Endothelial cell (in vitro differentiated cells): ENCODE measurements around the gene KCTD2. TPM values are rescaled to one million over a fixed set of nuclear protein-coding genes. Genes with fewer than 3 reads are reported as not detected.
A peak's percentile ranks its signal among the peaks of the same experiment; 100 is the strongest.

Source experiments
- DNase-seq: peaks from one replicate; pipeline ENCODE4 v3.0.0; 2021; ENCODE audit warnings: low spot score
- H3K27ac Mint-ChIP-seq: one replicate; pipeline ENCODE4 v1.8.0; 2021; ENCODE audit warnings: mixed read lengths, inconsistent platforms; ENCODE audit not compliant: unreplicated experiment
- H3K27me3 Mint-ChIP-seq: one replicate; pipeline ENCODE4 v1.8.0; 2021; ENCODE audit warnings: mild to moderate bottlenecking, moderate library complexity, mixed read lengths, inconsistent platforms; ENCODE audit not compliant: unreplicated experiment
- H3K36me3 Mint-ChIP-seq: one replicate; pipeline ENCODE4 v1.8.0; 2021; ENCODE audit warnings: mild to moderate bottlenecking, low read depth, mixed read lengths, inconsistent platforms; ENCODE audit not compliant: unreplicated experiment
- H3K4me1 Mint-ChIP-seq: one replicate; pipeline ENCODE4 v1.8.0; 2021; ENCODE audit warnings: mild to moderate bottlenecking, mixed read lengths, inconsistent platforms; ENCODE audit not compliant: unreplicated experiment
- H3K4me3 Mint-ChIP-seq: one replicate; pipeline ENCODE4 v1.8.0; 2021; ENCODE audit warnings: mild to moderate bottlenecking, mixed read lengths, inconsistent platforms; ENCODE audit not compliant: unreplicated experiment
- H3K9me3 Mint-ChIP-seq: one replicate; pipeline ENCODE4 v1.8.0; 2021; ENCODE audit warnings: mixed read lengths, inconsistent platforms; ENCODE audit not compliant: unreplicated experiment
- CTCF ChIP-seq: fragments of 200-600 bp; sonication (generic); IDR thresholded peaks from one replicate; pipeline ENCODE4 v1.5.0; 2021; ENCODE audit warnings: antibody characterized with exemption; ENCODE audit not compliant: unreplicated experiment
- total RNA-seq: library from RNA; stranded (reverse); fragmentation: NEBNext Ultra II Directional; extraction: Animal tissue kit (Norgen Biotek cat#: 25700); gene quantifications from one replicate; pipeline ENCODE4 v1.2.1, GENCODE V29; 2021; ENCODE audit not compliant: unreplicated experiment

The KCTD2 gene
- total RNA-seq, 1 donor from 2014 or later: 33.5 TPM

GRCh38 chr17:75094871-75095399, 47.9 kb downstream of the KCTD2 start:
- Mint-ChIP-seq H3K4me1 (peaks cover 48% of the 10 kb centered on the region), H3K27me3 (peaks cover 22% of the 10 kb centered on the region), H3K4me3 (no peak overlapping the region), H3K9me3 (no peaks in the 10 kb centered on the region), H3K36me3 (peaks cover 26% of the 10 kb centered on the region), H3K27ac (no peak overlapping the region)
- DNase-seq: no peak
- no peak for TF ChIP-seq CTCF

GRCh38 chr17:75096082-75096625, 49.1 kb downstream of the KCTD2 start:
- no peak for DNase-seq
- Mint-ChIP-seq H3K27ac (peak overlapping the region; percentile 64), H3K36me3 (peaks cover 26% of the 10 kb centered on the region), H3K27me3 (peaks cover 17% of the 10 kb centered on the region), H3K9me3 (no peaks in the 10 kb centered on the region), H3K4me1 (peaks cover 36% of the 10 kb centered on the region), H3K4me3 (no peak overlapping the region)
- no peak for TF ChIP-seq CTCF

- Mint-ChIP-seq H3K36me3 (peaks cover 11% of the 10 kb centered on the region), H3K27me3 (peaks cover 10% of the 10 kb centered on the region), H3K4me1 (peaks cover 27% of the 10 kb centered on the region), H3K27ac (peak overlapping the region; percentile 42), H3K4me3 (no peak overlapping the region), H3K9me3 (no peaks in the 10 kb centered on the region)
- no peak for TF ChIP-seq CTCF
- no peak for DNase-seq
Observed at GRCh38 chr17:75097865-75098264, 50.8 kb downstream of the KCTD2 start.

- TF ChIP-seq CTCF: no peak
- Mint-ChIP-seq H3K27me3 (peaks cover 9% of the 10 kb centered on the region), H3K27ac (peak overlapping the region; percentile 62), H3K9me3 (no peaks in the 10 kb centered on the region), H3K36me3 (peaks cover 11% of the 10 kb centered on the region), H3K4me3 (peak overlapping the region; percentile 26), H3K4me1 (peaks cover 30% of the 10 kb centered on the region)
- DNase-seq: no peak
Observed at GRCh38 chr17:75098861-75099260, 51.8 kb downstream of the KCTD2 start.

GRCh38 chr17:75099881-75100595, 53.0 kb downstream of the KCTD2 start:
- Mint-ChIP-seq H3K27me3 (peaks cover 6% of the 10 kb centered on the region), H3K27ac (no peak overlapping the region), H3K36me3 (peaks cover 11% of the 10 kb centered on the region), H3K4me1 (peaks cover 38% of the 10 kb centered on the region), H3K4me3 (no peak overlapping the region), H3K9me3 (no peaks in the 10 kb centered on the region)
- no peak for TF ChIP-seq CTCF
- DNase-seq: no peak
